ENCODE results near the gene CAND2.
"Not testable (repeated sequence)": the region's sequence is repeated elsewhere in the genome, so short reads cannot be mapped to it uniquely, and the experiment has no call there.

CAND2 gene

DNA sequence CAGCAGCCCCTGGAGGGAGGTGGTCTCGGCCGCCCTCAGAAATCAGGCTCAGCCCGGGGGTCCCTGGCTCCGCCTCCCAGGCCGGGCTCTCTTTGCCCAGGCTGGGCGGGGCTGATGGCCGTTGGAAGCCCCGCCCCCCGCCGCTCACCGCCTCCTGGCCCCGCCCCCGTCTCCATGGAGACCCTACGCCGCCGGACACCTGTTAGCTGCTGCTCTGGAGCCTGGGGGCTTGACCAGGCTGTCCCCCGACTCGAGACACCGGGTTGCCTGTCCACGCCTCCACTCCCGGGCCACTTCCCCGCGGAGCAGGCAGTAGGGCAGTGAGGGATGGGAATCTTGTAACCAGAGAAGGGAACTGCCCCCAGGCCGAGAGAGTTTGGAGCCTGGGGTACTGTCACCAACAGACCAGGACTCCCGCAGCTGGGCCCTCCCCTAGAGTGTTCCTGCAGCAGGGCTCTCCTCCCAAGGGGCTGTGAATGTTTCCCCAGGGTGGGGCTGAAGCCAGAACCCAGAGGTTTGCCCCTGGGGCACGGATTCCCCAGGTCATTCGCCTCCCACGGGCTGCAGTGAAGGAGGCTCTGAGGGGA is 72.6 kb downstream of the CAND2 start:
- DNase-seq (ENCODE audit: low spot score), result peak; percentile 85
- in situ Hi-C loops (cut with MboI; ENCODE audit: low pct_unique_long_range_greater_than_20kb, low sequenced_read_pairs, unreplicated experiment), result no loop called here
- no peak for TF ChIP-seq CTCF (IDR thresholded peaks at IDR 0.05; ENCODE audit: extremely low read depth, insufficient read depth, missing control alignments)

GRCh38 chr3:12870942-12871341 is 74.5 kb downstream of the CAND2 start:
- no peak for TF ChIP-seq CTCF (IDR thresholded peaks at IDR 0.05; ENCODE audit: extremely low read depth, insufficient read depth, missing control alignments)
- in situ Hi-C loops (cut with MboI; ENCODE audit: low pct_unique_long_range_greater_than_20kb, low sequenced_read_pairs, unreplicated experiment), result no loop called here
- DNase-seq (ENCODE audit: low spot score), result no peak

GRCh38 chr3:12871404-12871983 is 75.0 kb downstream of the CAND2 start:
- DNase-seq (ENCODE audit: low spot score), result no peak
- no peak for TF ChIP-seq CTCF (IDR thresholded peaks at IDR 0.05; ENCODE audit: extremely low read depth, insufficient read depth, missing control alignments)
- in situ Hi-C loops (cut with MboI; ENCODE audit: low pct_unique_long_range_greater_than_20kb, low sequenced_read_pairs, unreplicated experiment), result no loop called here

GRCh38 chr3:12875857-12876836 is 79.7 kb downstream of the CAND2 start:
- in situ Hi-C loops (cut with MboI; ENCODE audit: low pct_unique_long_range_greater_than_20kb, low sequenced_read_pairs, unreplicated experiment), result no loop called here
- DNase-seq (ENCODE audit: low spot score), result no peak
- peak; percentile 49 for TF ChIP-seq CTCF (IDR thresholded peaks at IDR 0.05; ENCODE audit: extremely low read depth, insufficient read depth, missing control alignments)

DNA sequence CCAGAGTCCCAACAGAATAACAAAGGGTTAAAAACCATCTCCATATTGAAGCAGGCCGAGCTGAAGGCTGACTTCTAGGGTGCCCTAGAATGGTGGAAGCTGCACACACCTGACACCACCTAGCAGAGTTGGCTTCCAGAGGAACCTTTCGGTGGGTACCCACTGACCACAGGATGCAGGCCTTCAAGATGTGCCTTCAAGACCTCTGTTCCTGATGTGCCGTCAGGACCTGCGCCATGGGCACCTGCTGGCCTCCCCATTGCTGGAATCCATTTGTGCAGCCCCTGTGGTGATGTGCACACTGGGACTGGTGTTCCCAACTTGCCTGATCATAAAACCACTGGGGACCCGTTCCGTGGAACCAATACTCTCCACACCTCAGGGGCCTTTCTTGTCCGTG is 80.6 kb downstream of the CAND2 start:
- no peak for TF ChIP-seq CTCF (IDR thresholded peaks at IDR 0.05; ENCODE audit: extremely low read depth, insufficient read depth, missing control alignments)
- in situ Hi-C loops (cut with MboI; ENCODE audit: low pct_unique_long_range_greater_than_20kb, low sequenced_read_pairs, unreplicated experiment), result no loop called here
- no peak for DNase-seq (ENCODE audit: low spot score)

DNA sequence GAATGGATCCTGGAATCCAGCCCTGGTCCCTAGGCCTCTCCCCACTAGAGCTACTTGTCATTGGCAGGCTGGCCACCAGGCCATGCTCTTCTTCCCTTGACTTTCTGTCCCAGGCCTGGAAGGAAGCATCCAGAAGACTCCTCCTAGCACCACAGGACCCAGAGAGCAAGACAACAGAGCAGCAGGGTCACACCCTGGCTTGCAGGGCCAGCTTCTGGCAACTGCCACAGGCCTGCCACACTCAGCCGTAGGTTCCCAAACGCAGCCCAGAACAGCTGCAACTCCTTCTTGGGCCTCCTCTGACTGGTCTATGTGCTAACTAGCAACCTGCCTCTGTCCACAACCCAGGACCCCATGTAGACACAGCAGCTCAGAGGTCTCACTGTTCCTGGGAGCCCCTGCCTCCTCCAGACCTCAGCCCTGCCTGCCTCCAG is 81.7 kb downstream of the CAND2 start:
- no peak for TF ChIP-seq CTCF (IDR thresholded peaks at IDR 0.05; ENCODE audit: extremely low read depth, insufficient read depth, missing control alignments)
- no peak for DNase-seq (ENCODE audit: low spot score)
- in situ Hi-C loops (cut with MboI; ENCODE audit: low pct_unique_long_range_greater_than_20kb, low sequenced_read_pairs, unreplicated experiment), result no loop called here

DNA sequence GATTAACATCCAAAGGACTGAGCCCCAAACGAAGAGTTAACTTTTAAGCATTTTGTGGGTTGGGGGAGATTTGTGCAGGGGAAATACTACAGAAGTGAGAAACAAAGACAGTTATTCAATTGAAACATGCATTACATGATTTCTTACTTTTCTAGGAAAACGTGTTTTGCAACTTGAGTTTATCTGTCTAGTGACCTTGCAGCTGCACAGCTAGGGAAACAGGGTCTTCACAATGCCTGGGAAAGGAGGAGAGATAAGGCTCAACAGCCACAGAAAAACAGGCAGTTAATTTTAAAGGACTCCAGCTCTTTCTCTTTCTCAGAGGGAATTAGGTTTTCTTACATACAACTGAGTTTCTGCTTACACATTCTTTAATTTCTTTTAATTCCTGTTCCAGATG is 82.3 kb downstream of the CAND2 start:
- in situ Hi-C loops (cut with MboI; ENCODE audit: low pct_unique_long_range_greater_than_20kb, low sequenced_read_pairs, unreplicated experiment); DNase-seq (ENCODE audit: low spot score): not testable (repeated sequence)

Measured in GM13977 (cell line).